DND-41 (cell line): ENCODE results near the gene NDC80.

Experiments used
- ATAC-seq: fragments of 200-7000 bp; cut with Tn5 transposase; 3 replicates; pipeline ENCODE4 v1.9.1; 2021; ENCODE audit warnings: low read depth; ENCODE audit not compliant: insufficient read depth
- DNase-seq: peaks from one replicate; pipeline ENCODE4 v3.0.0-alpha.2; 2020
- H2AFZ ChIP-seq: 2 replicates; pipeline ENCODE4 v1.6.0; 2012; ENCODE audit warnings: low read depth, low read length
- H3K27ac ChIP-seq: 2 replicates; pipeline ENCODE4 v1.5.1; 2012; ENCODE audit warnings: low read length, inconsistent platforms
- H3K27me3 ChIP-seq: fragments of 200-600 bp; sonication (generic); 2 replicates; pipeline ENCODE4 v1.6.0; 2012; ENCODE audit warnings: low read length, mild to moderate bottlenecking, inconsistent platforms; ENCODE audit not compliant: insufficient read depth, poor library complexity
- H3K36me3 ChIP-seq: 2 replicates; pipeline ENCODE4 v1.5.1; 2012; ENCODE audit warnings: low read length, inconsistent platforms; ENCODE audit not compliant: insufficient read depth
- H3K4me1 ChIP-seq: 2 replicates; pipeline ENCODE4 v1.5.1; 2012; ENCODE audit warnings: mild to moderate bottlenecking, low read length; ENCODE audit not compliant: insufficient read depth
- H3K4me2 ChIP-seq: 2 replicates; pipeline ENCODE4 v1.6.0; 2012; ENCODE audit warnings: mild to moderate bottlenecking, moderate library complexity, low read length, inconsistent platforms; ENCODE audit not compliant: insufficient read depth
- H3K4me3 ChIP-seq, 2 experiments: fragments of 200-600 bp in 1 of 2; shearing (Covaris generic) in 1 of 2; 2 replicates each; pipeline ENCODE4 v1.5.1; 2012 to 2016; ENCODE audit warnings: inconsistent platforms in 2 of 2, low read length in 2 of 2, mild to moderate bottlenecking in 2 of 2, low read depth in 1 of 2, moderate library complexity in 1 of 2
- H3K79me2 ChIP-seq: 2 replicates; pipeline ENCODE4 v1.6.0; 2012; ENCODE audit warnings: low read length, inconsistent platforms; ENCODE audit not compliant: insufficient read depth
- H3K9ac ChIP-seq: 2 replicates; pipeline ENCODE4 v1.6.0; 2012; ENCODE audit warnings: low read depth, mild to moderate bottlenecking, inconsistent platforms, low read length, moderate library complexity
- H3K9me3 ChIP-seq: 2 replicates; pipeline ENCODE4 v1.5.1; 2012; ENCODE audit warnings: low read length, moderate library complexity, mild to moderate bottlenecking, inconsistent platforms; ENCODE audit not compliant: insufficient read depth, severe bottlenecking
- H4K20me1 ChIP-seq: 2 replicates; pipeline ENCODE4 v1.6.0; 2012; ENCODE audit warnings: low read length; ENCODE audit not compliant: insufficient read depth
- CTCF ChIP-seq: IDR thresholded peaks from 2 replicates; pipeline ENCODE4 v1.5.1; 2012; ENCODE audit warnings: borderline replicate concordance, low read length, moderate library complexity, mild to moderate bottlenecking; ENCODE audit not compliant: poor library complexity, severe bottlenecking; ENCODE audit errors: extremely low read depth
- EZH2 ChIP-seq: IDR thresholded peaks from 3 replicates; pipeline ENCODE4 v1.6.1; 2012; ENCODE audit warnings: borderline replicate concordance, low read depth, mild to moderate bottlenecking, moderate library complexity, low read length, inconsistent platforms; ENCODE audit not compliant: severe bottlenecking

NDC80 gene

GRCh38 chr18:2597639-2598038, 26.3 kb downstream of the NDC80 start:
- Histone ChIP-seq H3K27ac (no peak overlapping the region), H3K9me3 (no peaks in the 10 kb centered on the region), H4K20me1 (no peaks in the 10 kb centered on the region), H3K4me3 (no peak overlapping the region), H3K9ac (no peak overlapping the region), H3K4me2 (no peak overlapping the region), H3K27me3 (no peaks in the 10 kb centered on the region), H2AFZ (no peak overlapping the region), H3K79me2 (no peaks in the 10 kb centered on the region), H3K4me1 (no peaks in the 10 kb centered on the region), H3K36me3 (peaks cover 89% of the 10 kb centered on the region)
- no peak for DNase-seq
- ATAC-seq, result peak; percentile 60; the same call in 2 of the 3 replicates
- TF ChIP-seq CTCF (no peak), EZH2 (no peak)

- TF ChIP-seq CTCF (no peak), EZH2 (no peak)
- no peak for ATAC-seq
- H3K4me2 ChIP-seq, result no peak overlapping the region
- peak overlapping the region; percentile 27; the same call in 1 of the 2 replicates for H3K27ac ChIP-seq
- no peaks in the 10 kb centered on the region for H4K20me1 ChIP-seq
- peaks cover 12% of the 10 kb centered on the region for H3K79me2 ChIP-seq
- no peaks in the 10 kb centered on the region for H3K27me3 ChIP-seq
- peaks cover 78% of the 10 kb centered on the region for H3K36me3 ChIP-seq
- no peak overlapping the region for H3K9ac ChIP-seq
- H3K4me1 ChIP-seq, result peaks cover 26% of the 10 kb centered on the region
- DNase-seq, result no peak
- no peak overlapping the region for H3K4me3 ChIP-seq
- H3K9me3 ChIP-seq, result no peaks in the 10 kb centered on the region
- no peak overlapping the region for H2AFZ ChIP-seq
Measured at GRCh38 chr18:2602844-2603243, 31.5 kb downstream of the NDC80 start.

GRCh38 chr18:2606335-2606734, 35.0 kb downstream of the NDC80 start:
- DNase-seq, result no peak
- H3K9ac ChIP-seq, result peak overlapping the region; percentile 46

More at GRCh38 chr18:2606335-2606734, 35.0 kb downstream of the NDC80 start:
- no peaks in the 10 kb centered on the region for H3K27me3 ChIP-seq
- peak overlapping the region; percentile 97 for H3K27ac ChIP-seq
- no peak overlapping the region for H2AFZ ChIP-seq
- no peaks in the 10 kb centered on the region for H4K20me1 ChIP-seq
- peaks cover 75% of the 10 kb centered on the region for H3K36me3 ChIP-seq
- no peak for ATAC-seq
- H3K4me1 ChIP-seq, result peaks cover 26% of the 10 kb centered on the region
- no peak overlapping the region for H3K4me3 ChIP-seq
- no peaks in the 10 kb centered on the region for H3K9me3 ChIP-seq
- H3K4me2 ChIP-seq, result peak overlapping the region; percentile 64; the same call in 1 of the 2 replicates
- TF ChIP-seq EZH2 (no peak), CTCF (no peak)
- H3K79me2 ChIP-seq, result peaks cover 12% of the 10 kb centered on the region
